ENCODE data around the gene RANBP10. TPM values are rescaled to one million over a fixed set of nuclear protein-coding genes. Genes with fewer than 3 reads are reported as not detected.

The RANBP10 gene
- total RNA-seq, 1 donor from 2014 or later, result 11.4 TPM

GRCh38 chr16:67848118-67848517 is 41.8 kb upstream of the RANBP10 start:
- H3K9me3 ChIP-seq (ENCODE audit: low read depth), result no peaks in the 10 kb centered on the region
- peak overlapping the region; percentile 96 for H3K9ac ChIP-seq
- no peak overlapping the region for H2AFZ ChIP-seq (replicated peaks)
- H3K4me3 ChIP-seq, result peak overlapping the region; percentile 99
- Mint-ChIP-seq H3K9me3 (no peaks in the 10 kb centered on the region), H3K27me3 (ENCODE audit: insufficient read depth, low read depth) (no peaks in the 10 kb centered on the region), H3K4me1 (peaks cover 39% of the 10 kb centered on the region), H3K27ac (peak overlapping the region; percentile 93), H3K4me3 (peak overlapping the region; percentile 97), H3K36me3 (peaks cover 10% of the 10 kb centered on the region)
- H4K20me1 ChIP-seq (ENCODE audit: low read depth), result peaks cover 72% of the 10 kb centered on the region
- H3K36me3 ChIP-seq, result no peaks in the 10 kb centered on the region
- H3K79me2 ChIP-seq (ENCODE audit: low read depth), result peaks cover 94% of the 10 kb centered on the region
- H3K27me3 ChIP-seq, result no peaks in the 10 kb centered on the region
- H3F3A ChIP-seq (ENCODE audit: low read depth), result peaks cover 26% of the 10 kb centered on the region
- no peak for TF ChIP-seq CTCF (IDR thresholded peaks at IDR 0.05)
- no peak for TF ChIP-seq EZH2 (IDR thresholded peaks at IDR 0.05)
- TF ChIP-seq EZH2phosphoT487 (IDR thresholded peaks at IDR 0.05), result no peak
- no peak for DNase-seq (ENCODE audit: low spot score)
- peaks cover 32% of the 10 kb centered on the region for H3K4me1 ChIP-seq
- H3K4me2 ChIP-seq, result peak overlapping the region; percentile 90
- no peak overlapping the region for H3K27ac ChIP-seq

GRCh38 chr16:67847064-67847861 is 40.9 kb upstream of the RANBP10 start, which contains the start of gene CENPT:
Gene CENPT (minus strand): TSS chr16:67847693. CDS start chr16:67833859, 13,834 bp downstream.
- H4K20me1 ChIP-seq (ENCODE audit: low read depth), result peaks cover 68% of the 10 kb centered on the region
- H2AFZ ChIP-seq (replicated peaks), result no peak within 1 kb of the TSS
- peaks cover 86% of the 10 kb centered on the region for H3K79me2 ChIP-seq (ENCODE audit: low read depth)

GRCh38 chr16:67846320-67847063 is 40.1 kb upstream of the RANBP10 start, which contains the start of gene NUTF2:
Gene NUTF2 (plus strand): TSS chr16:67846933. CDS start chr16:67865131, 18,198 bp downstream.
- peaks cover 34% of the 10 kb centered on the region for H3F3A ChIP-seq (ENCODE audit: low read depth)
- no peak within 1 kb of the TSS for H2AFZ ChIP-seq (replicated peaks)
- peaks cover 42% of the 10 kb centered on the region for H3K4me1 Mint-ChIP-seq
- H3K36me3 ChIP-seq, result no peaks in the 10 kb centered on the region
- H3K4me3 Mint-ChIP-seq, result peak within 1 kb of the TSS; percentile 97
- peaks cover 79% of the 10 kb centered on the region for H3K79me2 ChIP-seq (ENCODE audit: low read depth)
- H3K9me3 ChIP-seq (ENCODE audit: low read depth), result no peaks in the 10 kb centered on the region
- H3K9ac ChIP-seq, result peak within 1 kb of the TSS; percentile 96
- H3K27ac ChIP-seq, result peak within 1 kb of the TSS; percentile 79
- H3K27ac Mint-ChIP-seq, result peak within 1 kb of the TSS; percentile 97
- peaks cover 32% of the 10 kb centered on the region for H3K4me1 ChIP-seq
- H3K27me3 ChIP-seq, result no peaks in the 10 kb centered on the region
- H4K20me1 ChIP-seq (ENCODE audit: low read depth), result peaks cover 60% of the 10 kb centered on the region
- peak within 1 kb of the TSS; percentile 99 for H3K4me3 ChIP-seq
- peaks cover 10% of the 10 kb centered on the region for H3K36me3 Mint-ChIP-seq
- no peak for TF ChIP-seq CTCF (IDR thresholded peaks at IDR 0.05)
- H3K4me2 ChIP-seq, result peak within 1 kb of the TSS; percentile 91
- peak; percentile 99 for DNase-seq (ENCODE audit: low spot score)
- H3K9me3 Mint-ChIP-seq, result no peaks in the 10 kb centered on the region
- H3K27me3 Mint-ChIP-seq (ENCODE audit: insufficient read depth, low read depth), result no peaks in the 10 kb centered on the region

More at GRCh38 chr16:67847064-67847861, 40.9 kb upstream of the RANBP10 start, which contains the start of gene CENPT:
- Histone ChIP-seq H3K36me3 (no peaks in the 10 kb centered on the region), H3K4me3 (peak within 1 kb of the TSS; percentile 99), H3K9me3 (ENCODE audit: low read depth) (no peaks in the 10 kb centered on the region), H3K4me1 (peaks cover 32% of the 10 kb centered on the region), H3K4me2 (peak within 1 kb of the TSS; percentile 91), H3K9ac (peak within 1 kb of the TSS; percentile 96), H3F3A (ENCODE audit: low read depth) (peaks cover 34% of the 10 kb centered on the region), H3K27me3 (no peaks in the 10 kb centered on the region), H3K27ac (peak within 1 kb of the TSS; percentile 79)
- TF ChIP-seq EZH2 (IDR thresholded peaks at IDR 0.05) (no peak), EZH2phosphoT487 (IDR thresholded peaks at IDR 0.05) (no peak), CTCF (IDR thresholded peaks at IDR 0.05) (no peak)
- Mint-ChIP-seq H3K4me3 (peak within 1 kb of the TSS; percentile 97), H3K9me3 (no peaks in the 10 kb centered on the region), H3K36me3 (peaks cover 10% of the 10 kb centered on the region), H3K27ac (peak within 1 kb of the TSS; percentile 93), H3K4me1 (peaks cover 41% of the 10 kb centered on the region), H3K27me3 (ENCODE audit: insufficient read depth, low read depth) (no peaks in the 10 kb centered on the region)
- DNase-seq (ENCODE audit: low spot score), result peak; percentile 22
